H9 (cell line): ENCODE results near the gene HAO1. TPM values are rescaled to one million over a fixed set of nuclear protein-coding genes. Genes with fewer than 3 reads are reported as not detected.

ENCODE experiments used
- DNase-seq: peaks from one replicate; pipeline ENCODE4 v3.0.0-alpha.2; 2017
- H2AFZ ChIP-seq: one replicate; pipeline ENCODE4 v1.6.1; 2013; ENCODE audit warnings: mild to moderate bottlenecking, low read length, control low read depth, moderate library complexity
- H2AK5ac ChIP-seq: 2 replicates; pipeline ENCODE4 v1.6.1; 2013; ENCODE audit warnings: low read length, control low read depth, mixed read lengths; ENCODE audit not compliant: insufficient read length
- H2BK120ac ChIP-seq: one replicate; pipeline ENCODE4 v1.6.1; 2013; ENCODE audit warnings: low read depth, mild to moderate bottlenecking, low read length, control low read depth, inconsistent platforms; ENCODE audit not compliant: poor library complexity, severe bottlenecking
- H2BK12ac ChIP-seq: 2 replicates; pipeline ENCODE4 v1.6.1; 2013; ENCODE audit warnings: low read length, control low read depth, mixed read lengths, low read depth; ENCODE audit not compliant: insufficient read length
- H2BK15ac ChIP-seq: 2 replicates; pipeline ENCODE4 v1.6.1; 2013; ENCODE audit warnings: low read depth, low read length, control low read depth
- H2BK20ac ChIP-seq: one replicate; pipeline ENCODE4 v1.6.1; 2013; ENCODE audit warnings: low read depth, mild to moderate bottlenecking, low read length, control low read depth, inconsistent platforms; ENCODE audit not compliant: poor library complexity, severe bottlenecking
- H2BK5ac ChIP-seq: 2 replicates; pipeline ENCODE4 v1.6.1; 2013; ENCODE audit warnings: low read length, control low read depth, mixed read lengths; ENCODE audit not compliant: insufficient read length
- H3K14ac ChIP-seq: 2 replicates; pipeline ENCODE4 v1.6.1; 2013; ENCODE audit warnings: low read length, control low read depth; ENCODE audit not compliant: insufficient read depth
- H3K18ac ChIP-seq: 2 replicates; pipeline ENCODE4 v1.6.1; 2013; ENCODE audit warnings: low read depth, mild to moderate bottlenecking, mixed read lengths, low read length, control low read depth; ENCODE audit not compliant: insufficient read length
- H3K23ac ChIP-seq: 2 replicates; pipeline ENCODE4 v1.6.1; 2013; ENCODE audit warnings: low read length, control low read depth, mixed read lengths, low read depth; ENCODE audit not compliant: insufficient read length
- H3K23me2 ChIP-seq: 2 replicates; pipeline ENCODE4 v1.6.1; 2013; ENCODE audit warnings: low read depth, mild to moderate bottlenecking, mixed read lengths, low read length, control low read depth; ENCODE audit not compliant: insufficient read length, poor library complexity, severe bottlenecking
- H3K27ac ChIP-seq: 2 replicates; pipeline ENCODE4 v1.5.1; 2013; ENCODE audit warnings: low read length, control low read depth, mixed read lengths, low read depth; ENCODE audit not compliant: insufficient read length
- H3K27me3 ChIP-seq: 2 replicates; pipeline ENCODE4 v1.6.1; 2013; ENCODE audit warnings: low read length, control low read depth, inconsistent platforms; ENCODE audit not compliant: insufficient read depth
- H3K4ac ChIP-seq: 2 replicates; pipeline ENCODE4 v1.6.1; 2013; ENCODE audit warnings: low read depth, mild to moderate bottlenecking, control low read depth, inconsistent platforms, low read length, moderate library complexity
- H3K4me1 ChIP-seq: 2 replicates; pipeline ENCODE4 v1.6.1; 2013; ENCODE audit warnings: low read length, control low read depth, inconsistent platforms; ENCODE audit not compliant: insufficient read depth
- H3K4me2 ChIP-seq: 2 replicates; pipeline ENCODE4 v1.6.1; 2013; ENCODE audit warnings: low read length, control low read depth, mixed read lengths; ENCODE audit not compliant: insufficient read length, insufficient read depth
- H3K56ac ChIP-seq: 2 replicates; pipeline ENCODE4 v1.6.1; 2013; ENCODE audit warnings: low read depth, mild to moderate bottlenecking, mixed read lengths, low read length, control low read depth; ENCODE audit not compliant: insufficient read length
- H3K79me1 ChIP-seq: 2 replicates; pipeline ENCODE4 v1.6.1; 2013; ENCODE audit warnings: low read depth, mild to moderate bottlenecking, moderate library complexity, low read length, control low read depth, inconsistent platforms; ENCODE audit not compliant: insufficient read depth, poor library complexity, severe bottlenecking
- H3K79me2 ChIP-seq: 2 replicates; pipeline ENCODE4 v1.6.1; 2013; ENCODE audit warnings: low read length, control low read depth, inconsistent platforms; ENCODE audit not compliant: insufficient read depth
- H3K9ac ChIP-seq: 2 replicates; pipeline ENCODE4 v1.6.1; 2013; ENCODE audit warnings: low read length, control low read depth, mixed read lengths; ENCODE audit not compliant: insufficient read length; ENCODE audit errors: extremely low read depth
- H3K9me3 ChIP-seq: one replicate; pipeline ENCODE4 v1.6.1; 2013; ENCODE audit warnings: low read depth, low read length, inconsistent platforms; ENCODE audit not compliant: control insufficient read depth
- H3T11ph ChIP-seq: one replicate; pipeline ENCODE4 v1.6.1; 2013; ENCODE audit warnings: mild to moderate bottlenecking, low read length, control low read depth, inconsistent platforms
- H4K20me1 ChIP-seq: one replicate; pipeline ENCODE4 v1.6.1; 2013; ENCODE audit not compliant: control insufficient read depth, insufficient read length, insufficient read depth
- H4K5ac ChIP-seq: 2 replicates; pipeline ENCODE4 v1.6.1; 2013; ENCODE audit warnings: low read depth, mild to moderate bottlenecking, mixed read lengths, low read length, control low read depth; ENCODE audit not compliant: insufficient read length
- H4K8ac ChIP-seq: replicated peaks from 2 replicates; pipeline ENCODE4 v1.6.1; 2013; ENCODE audit warnings: low read length, control low read depth, mixed read lengths, low read depth; ENCODE audit not compliant: insufficient read length
- H4K91ac ChIP-seq: 2 replicates; pipeline ENCODE4 v1.6.1; 2013; ENCODE audit warnings: low read depth, mild to moderate bottlenecking, moderate library complexity, mixed read lengths, low read length, control low read depth; ENCODE audit not compliant: insufficient read length
- H3K27ac Mint-ChIP-seq, 3 experiments: 2 replicates in 2 of 3; 3 replicates in 1 of 3; pipeline ENCODE4 v1.8.0; 2020 to 2021; ENCODE audit warnings: mixed read lengths in 3 of 3, mild to moderate bottlenecking in 1 of 3, moderate library complexity in 1 of 3
- H3K27me3 Mint-ChIP-seq: 2 replicates; pipeline ENCODE4 v1.8.0; 2021; ENCODE audit warnings: low read depth, mild to moderate bottlenecking, moderate library complexity, mixed read lengths
- H3K36me3 Mint-ChIP-seq, 3 experiments: 2 replicates in 2 of 3; 3 replicates in 1 of 3; pipeline ENCODE4 v1.8.0; 2020 to 2021; ENCODE audit warnings: low read depth in 3 of 3, mixed read lengths in 3 of 3; ENCODE audit not compliant: insufficient read depth in 1 of 3
- H3K4me1 Mint-ChIP-seq, 2 experiments: 2 replicates each; pipeline ENCODE4 v1.8.0; 2020; ENCODE audit warnings: mixed read lengths in 2 of 2
- H3K4me3 Mint-ChIP-seq, 2 experiments: 2 replicates in 1 of 2; 3 replicates in 1 of 2; pipeline ENCODE4 v1.8.0; 2020 to 2021; ENCODE audit warnings: mild to moderate bottlenecking in 2 of 2, mixed read lengths in 2 of 2, moderate library complexity in 1 of 2
- H3K9me3 Mint-ChIP-seq, 2 experiments: 2 replicates in 1 of 2; 3 replicates in 1 of 2; pipeline ENCODE4 v1.8.0; 2020; ENCODE audit warnings: mild to moderate bottlenecking in 2 of 2, mixed read lengths in 2 of 2, moderate library complexity in 1 of 2
- WGBS: extraction: QIAGEN DNeasy Blood & Tissue Kit; methylation state at CpG from one replicate; pipeline ENCODE4 v1.1.7; 2013; ENCODE audit warnings: missing lambda C conversion rate, low lambda C conversion rate, mixed read lengths; ENCODE audit not compliant: insufficient read length; ENCODE audit errors: extremely low coverage; 5-methylcytosine and 5-hydroxymethylcytosine counted together
- total RNA-seq: library from RNA; stranded (reverse); gene quantifications from 2 replicates; pipeline ENCODE4 v1.2.1, GENCODE V29; 2021
- TF ChIP-seq, protein P1 (sequence below): fragments of 200-600 bp; sonication (generic); conservative IDR thresholded peaks from 3 replicates; pipeline ENCODE4 v1.8.0; 2021; ENCODE audit warnings: antibody characterized with exemption, mild to moderate bottlenecking

The HAO1 gene
- total RNA-seq, 1 experiment from 2014 or later = not detected

GRCh38 chr20:7868108-7868507 lies 72.2 kb downstream of the HAO1 start:
- no peak for DNase-seq
- no peaks in the 10 kb centered on the region for H3K79me1 ChIP-seq
- H3K9ac ChIP-seq = no peak overlapping the region
- WGBS = no CpG with 5 or more reads among the region's 2 CpGs
- no peaks in the 10 kb centered on the region for H3K4me1 ChIP-seq
- H2AFZ ChIP-seq = no peak overlapping the region
- no peaks in the 10 kb centered on the region for H3K23me2 ChIP-seq
- no peaks in the 10 kb centered on the region for H3K4me1 Mint-ChIP-seq
- H4K20me1 ChIP-seq = no peaks in the 10 kb centered on the region
- H2BK15ac ChIP-seq = no peak overlapping the region
- H3K27ac Mint-ChIP-seq = peak overlapping the region in 1 of 3 experiments; percentile 50; a peak in 1 of 7 replicates
- H3K27ac ChIP-seq = no peak overlapping the region
- no peak overlapping the region for H3K4ac ChIP-seq
- H4K8ac ChIP-seq = no peak overlapping the region
- no peak overlapping the region for H3K18ac ChIP-seq
- H3K36me3 Mint-ChIP-seq = no peaks in the 10 kb centered on the region
- TF ChIP-seq, protein P1, sequence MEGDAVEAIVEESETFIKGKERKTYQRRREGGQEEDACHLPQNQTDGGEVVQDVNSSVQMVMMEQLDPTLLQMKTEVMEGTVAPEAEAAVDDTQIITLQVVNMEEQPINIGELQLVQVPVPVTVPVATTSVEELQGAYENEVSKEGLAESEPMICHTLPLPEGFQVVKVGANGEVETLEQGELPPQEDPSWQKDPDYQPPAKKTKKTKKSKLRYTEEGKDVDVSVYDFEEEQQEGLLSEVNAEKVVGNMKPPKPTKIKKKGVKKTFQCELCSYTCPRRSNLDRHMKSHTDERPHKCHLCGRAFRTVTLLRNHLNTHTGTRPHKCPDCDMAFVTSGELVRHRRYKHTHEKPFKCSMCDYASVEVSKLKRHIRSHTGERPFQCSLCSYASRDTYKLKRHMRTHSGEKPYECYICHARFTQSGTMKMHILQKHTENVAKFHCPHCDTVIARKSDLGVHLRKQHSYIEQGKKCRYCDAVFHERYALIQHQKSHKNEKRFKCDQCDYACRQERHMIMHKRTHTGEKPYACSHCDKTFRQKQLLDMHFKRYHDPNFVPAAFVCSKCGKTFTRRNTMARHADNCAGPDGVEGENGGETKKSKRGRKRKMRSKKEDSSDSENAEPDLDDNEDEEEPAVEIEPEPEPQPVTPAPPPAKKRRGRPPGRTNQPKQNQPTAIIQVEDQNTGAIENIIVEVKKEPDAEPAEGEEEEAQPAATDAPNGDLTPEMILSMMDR = no peak
- no peak overlapping the region for H4K91ac ChIP-seq
- no peak overlapping the region for H4K5ac ChIP-seq
- no peak overlapping the region for H2AK5ac ChIP-seq
- no peak overlapping the region for H3K4me2 ChIP-seq
- H3T11ph ChIP-seq = no peak overlapping the region
- no peak overlapping the region for H2BK120ac ChIP-seq
- H3K14ac ChIP-seq = no peak overlapping the region
- no peak overlapping the region for H2BK5ac ChIP-seq
- H3K79me2 ChIP-seq = no peaks in the 10 kb centered on the region
- H3K9me3 Mint-ChIP-seq = no peaks in the 10 kb centered on the region; a peak in 1 of 5 replicates
- H3K9me3 ChIP-seq = no peaks in the 10 kb centered on the region
- H3K56ac ChIP-seq = no peak overlapping the region
- no peaks in the 10 kb centered on the region for H3K27me3 ChIP-seq
- H3K27me3 Mint-ChIP-seq = no peaks in the 10 kb centered on the region
- H3K4me3 Mint-ChIP-seq = no peak overlapping the region
- H2BK12ac ChIP-seq = no peak overlapping the region
- no peak overlapping the region for H2BK20ac ChIP-seq
- H3K23ac ChIP-seq = no peak overlapping the region
